Spinal cord (tissue), 10 donors: ENCODE measurements around the gene SEMA3G. TPM values are rescaled to one million over a fixed set of nuclear protein-coding genes. Genes with fewer than 3 reads are reported as not detected.

Experiments
- DNase-seq, 6 donors: peaks; one replicate each; pipeline versions ENCODE4 v3.0.0 to v3.0.0-alpha.2; 2013 to 2015; ENCODE audit warnings: low spot score in 6 of 6, low read depth in 4 of 6
- H3K27ac ChIP-seq: one replicate; pipeline ENCODE4 v1.5.1; 2013; ENCODE audit warnings: low read depth, low read length, control low read depth
- H3K27me3 ChIP-seq: one replicate; pipeline ENCODE4 v1.6.1; 2013; ENCODE audit warnings: low read length; ENCODE audit not compliant: control insufficient read depth, insufficient read depth
- H3K36me3 ChIP-seq: one replicate; pipeline ENCODE4 v1.6.1; 2013; ENCODE audit warnings: low read length; ENCODE audit not compliant: control insufficient read depth, insufficient read depth
- H3K4me1 ChIP-seq: one replicate; pipeline ENCODE4 v1.6.1; 2013; ENCODE audit warnings: low read length; ENCODE audit not compliant: control insufficient read depth, insufficient read depth
- H3K4me3 ChIP-seq: one replicate; pipeline ENCODE4 v1.5.1; 2013; ENCODE audit warnings: low read depth, low read length, control low read depth
- H3K9me3 ChIP-seq: one replicate; pipeline ENCODE4 v1.6.1; 2013; ENCODE audit warnings: low read length; ENCODE audit not compliant: control insufficient read depth, insufficient read depth
- WGBS: methylation state at CpG from one replicate; pipeline ENCODE4 v1.1.5; 2013; ENCODE audit warnings: missing lambda C conversion rate; ENCODE audit not compliant: insufficient coverage; 5-methylcytosine and 5-hydroxymethylcytosine counted together
- polyA plus RNA-seq, 2 donors: library from polyadenylated mRNA; unstranded; fragments of 120-200 nt; gene quantifications; one replicate each; pipeline ENCODE4 v1.2.1, GENCODE V29; 2013; ENCODE audit not compliant: insufficient read length in 2 of 2
- total RNA-seq, 2 donors: library from RNA; depleted of rRNA in 1 of 2; stranded (reverse); fragments of 120-200 nt in 1 of 2; fragments of >200 nt in 1 of 2; gene quantifications; one replicate each; pipeline versions ENCODE4 v1.2.3 to v1.2.4, GENCODE V29; 2013 to 2014
- donor health status: healthy.

Gene SEMA3G
- total and polyA plus RNA-seq, 4 donors = 6.3 to 26.6 (median 18.9) TPM

GRCh38 chr3:52469001-52469400 lies 24.1 kb upstream of the SEMA3G start:
- Histone ChIP-seq H3K27ac (no peak overlapping the region), H3K36me3 (peaks cover 71% of the 10 kb centered on the region), H3K9me3 (no peaks in the 10 kb centered on the region), H3K4me3 (no peak overlapping the region), H3K4me1 (peaks cover 8% of the 10 kb centered on the region), H3K27me3 (no peaks in the 10 kb centered on the region)
- WGBS = 71% methylated on average over 4 of the region's 5 CpGs
- DNase-seq = peak in 2 of 6 donors; percentile 50 to 58

GRCh38 chr3:52468336-52468735 lies 23.4 kb upstream of the SEMA3G start:
- DNase-seq = no peak
- 80% methylated on average over 2 of the region's 9 CpGs for WGBS
- H3K4me3 ChIP-seq = no peak overlapping the region
- peaks cover 68% of the 10 kb centered on the region for H3K36me3 ChIP-seq
- no peaks in the 10 kb centered on the region for H3K9me3 ChIP-seq
- H3K4me1 ChIP-seq = peaks cover 8% of the 10 kb centered on the region
- H3K27me3 ChIP-seq = no peaks in the 10 kb centered on the region
- H3K27ac ChIP-seq = no peak overlapping the region

- peaks cover 6% of the 10 kb centered on the region for H3K4me1 ChIP-seq
- no peaks in the 10 kb centered on the region for H3K9me3 ChIP-seq
- no peak for DNase-seq
- no peak overlapping the region for H3K4me3 ChIP-seq
- peaks cover 64% of the 10 kb centered on the region for H3K36me3 ChIP-seq
- no peaks in the 10 kb centered on the region for H3K27me3 ChIP-seq
- H3K27ac ChIP-seq = no peak overlapping the region
- 93% methylated on average over 3 of the region's 5 CpGs for WGBS
Measured at GRCh38 chr3:52463416-52463815, 18.5 kb upstream of the SEMA3G start.

GRCh38 chr3:52461874-52462273 lies 17.0 kb upstream of the SEMA3G start:
- Histone ChIP-seq H3K27me3 (no peaks in the 10 kb centered on the region), H3K4me1 (peaks cover 13% of the 10 kb centered on the region), H3K36me3 (peaks cover 66% of the 10 kb centered on the region), H3K4me3 (no peak overlapping the region), H3K27ac (no peak overlapping the region), H3K9me3 (no peaks in the 10 kb centered on the region)
- WGBS = 89% methylated on average over 1 of the region's 6 CpGs
- no peak for DNase-seq

GRCh38 chr3:52458770-52459545 lies 14.1 kb upstream of the SEMA3G start:
- Histone ChIP-seq H3K27ac (no peak overlapping the region), H3K4me3 (no peak overlapping the region), H3K27me3 (no peaks in the 10 kb centered on the region), H3K9me3 (no peaks in the 10 kb centered on the region), H3K36me3 (peaks cover 42% of the 10 kb centered on the region), H3K4me1 (peaks cover 31% of the 10 kb centered on the region)
- no peak for DNase-seq
- 98% methylated on average over 7 of the region's 14 CpGs for WGBS

GRCh38 chr3:52458031-52458760 lies 13.3 kb upstream of the SEMA3G start:
- H3K27ac ChIP-seq = no peak overlapping the region
- no peak for DNase-seq

GRCh38 chr3:52456800-52457183 lies 11.9 kb upstream of the SEMA3G start:
- Histone ChIP-seq H3K27me3 (no peaks in the 10 kb centered on the region), H3K27ac (peak overlapping the region; percentile 85), H3K9me3 (no peaks in the 10 kb centered on the region), H3K36me3 (peaks cover 34% of the 10 kb centered on the region), H3K4me3 (peak overlapping the region; percentile 93), H3K4me1 (peaks cover 33% of the 10 kb centered on the region)
- DNase-seq = peak in 1 of 6 donors; percentile 3
- 33% methylated on average over 1 of the region's 5 CpGs for WGBS

More at GRCh38 chr3:52458031-52458760, 13.3 kb upstream of the SEMA3G start:
- peaks cover 31% of the 10 kb centered on the region for H3K4me1 ChIP-seq
- no peaks in the 10 kb centered on the region for H3K9me3 ChIP-seq
- 95% methylated on average over 3 of the region's 6 CpGs for WGBS
- H3K36me3 ChIP-seq = peaks cover 39% of the 10 kb centered on the region
- no peaks in the 10 kb centered on the region for H3K27me3 ChIP-seq
- H3K4me3 ChIP-seq = no peak overlapping the region

GRCh38 chr3:52456169-52456799 lies 11.4 kb upstream of the SEMA3G start:
- peak in 3 of 6 donors; percentile 22 to 78 (median 74) for DNase-seq
- 0% methylated on average over 7 of the region's 13 CpGs for whole genome bisulfite sequencing
- H3K36me3 ChIP-seq = peaks cover 32% of the 10 kb centered on the region
- H3K4me3 ChIP-seq = peak overlapping the region; percentile 93
- no peaks in the 10 kb centered on the region for H3K9me3 ChIP-seq
- H3K27ac ChIP-seq = peak overlapping the region; percentile 85
- no peaks in the 10 kb centered on the region for H3K27me3 ChIP-seq
- peaks cover 33% of the 10 kb centered on the region for H3K4me1 ChIP-seq

GRCh38 chr3:52455283-52456168 lies 10.6 kb upstream of the SEMA3G start, which contains the start of gene NISCH:
Gene NISCH (plus strand): TSS chr3:52455604. CDS start chr3:52455642, 38 bp downstream.
- Histone ChIP-seq H3K4me3 (peak within 1 kb of the TSS; percentile 93), H3K27ac (peak within 1 kb of the TSS; percentile 91), H3K27me3 (no peaks in the 10 kb centered on the region), H3K9me3 (no peaks in the 10 kb centered on the region), H3K36me3 (peaks cover 29% of the 10 kb centered on the region), H3K4me1 (peaks cover 33% of the 10 kb centered on the region)
- WGBS = under 1% methylated on average over 83 of the region's 86 CpGs
- peak in 5 of 6 donors; percentile 72 to 96 (median 81) for DNase-seq
